Hindlimb muscle (tissue), 1 donor: ENCODE measurements around the gene HOXD12. TPM values are rescaled to one million over a fixed set of nuclear protein-coding genes. Genes with fewer than 3 reads are reported as not detected.

Experiments
- DNase-seq: peaks from one replicate; pipeline ENCODE4 v3.0.0-alpha.2; 2013
- polyA plus RNA-seq: library from polyadenylated mRNA; unstranded; fragments of 120-200 nt; gene quantifications from one replicate; pipeline ENCODE4 v1.2.1, GENCODE V29; 2013; ENCODE audit not compliant: insufficient read length

The HOXD12 gene
- polyA plus RNA-seq, 1 donor = not detected

DNA sequence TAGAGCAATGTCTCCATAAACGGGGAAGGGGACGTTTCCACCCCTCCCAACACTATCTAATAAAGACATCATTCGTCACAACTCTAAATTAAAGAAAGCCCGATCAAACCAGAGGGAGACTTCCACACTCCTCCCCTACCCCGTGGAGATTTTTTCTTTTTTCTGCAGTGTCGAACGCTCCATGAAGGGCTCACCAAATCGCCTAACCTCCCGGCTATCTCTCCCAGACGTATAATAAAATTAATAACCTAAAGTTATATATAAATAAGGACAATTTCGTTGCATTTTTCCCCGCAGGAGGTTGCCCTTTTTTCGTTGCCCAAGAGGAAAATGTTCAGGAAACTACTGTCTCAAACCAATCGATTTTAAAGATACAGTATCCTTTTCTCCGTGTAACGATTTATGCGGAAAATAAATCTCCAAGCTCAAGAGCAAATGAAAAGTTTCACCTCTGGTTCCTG, 18.2 kb upstream of the HOXD12 start:
- DNase-seq = no peak

DNA sequence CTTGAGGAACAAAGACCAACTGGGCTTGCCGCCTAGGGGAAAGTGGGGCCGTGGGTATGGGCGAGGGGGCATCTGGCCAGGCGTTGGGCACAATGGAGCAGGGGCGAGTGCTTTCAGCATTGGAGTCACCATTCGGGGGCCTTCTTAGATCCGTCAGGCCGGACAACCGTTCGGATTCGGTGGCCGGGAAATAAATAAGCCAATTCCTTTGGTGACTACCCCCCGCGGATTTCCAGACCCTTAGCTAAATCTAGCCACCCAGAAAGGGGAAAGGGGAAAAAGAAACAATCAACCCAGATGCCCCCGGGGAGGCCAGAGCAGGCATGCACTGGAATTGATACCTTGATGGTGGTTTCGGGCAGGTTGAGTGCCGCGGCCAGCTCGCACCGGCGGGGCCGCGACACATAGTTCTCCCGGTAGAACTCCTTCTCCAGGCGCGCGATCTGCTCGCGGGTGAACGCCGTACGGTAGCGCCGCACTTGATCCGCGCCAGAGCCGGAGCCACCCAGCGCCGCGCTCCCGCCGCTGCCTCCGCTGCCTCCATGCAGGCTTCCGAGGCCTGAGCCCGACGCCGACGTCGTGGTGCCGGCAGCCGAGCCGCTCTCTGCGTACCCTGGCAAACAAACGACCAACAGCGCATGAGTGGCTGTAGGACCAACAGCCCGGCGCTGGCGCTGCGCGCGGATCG, 17.6 kb upstream of the HOXD12 start:
- DNase-seq = no peak

- no peak for DNase-seq
Measured at GRCh38 chr2:176082525-176082823, 17.1 kb upstream of the HOXD12 start.

- no peak for DNase-seq
Measured at GRCh38 chr2:176082824-176083751, 16.5 kb upstream of the HOXD12 start.

DNA sequence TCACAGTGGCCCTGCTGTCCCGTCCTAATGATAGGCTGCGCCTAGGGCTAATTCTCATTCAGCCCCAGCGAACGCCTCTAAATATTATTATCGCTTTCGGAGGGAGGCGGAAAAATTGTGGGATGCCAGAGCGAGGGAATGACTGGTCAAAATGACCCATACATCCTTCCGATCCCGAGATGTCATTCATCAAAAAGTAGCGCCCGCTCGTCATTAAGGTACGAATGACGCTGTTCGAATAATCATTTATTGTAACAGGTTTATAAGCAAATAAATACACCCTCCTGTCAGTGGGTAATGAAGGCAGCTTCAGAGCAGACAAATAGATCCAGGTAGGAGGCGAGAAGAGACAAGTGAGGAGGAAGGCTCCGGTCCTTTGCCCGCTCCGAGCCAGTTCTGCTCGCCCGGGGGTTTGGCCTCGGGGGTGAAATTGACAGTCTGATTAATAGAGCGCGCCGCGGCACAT, 15.8 kb upstream of the HOXD12 start, which contains the start of gene EVX2:
EVX2 (minus strand) TSS at position 167 of the 466 bp plus-strand sequence. CDS start 186 bp downstream, outside the sequence.
- DNase-seq = no peak

GRCh38 chr2:176084611-176085119, 14.9 kb upstream of the HOXD12 start:
- no peak for DNase-seq

DNA sequence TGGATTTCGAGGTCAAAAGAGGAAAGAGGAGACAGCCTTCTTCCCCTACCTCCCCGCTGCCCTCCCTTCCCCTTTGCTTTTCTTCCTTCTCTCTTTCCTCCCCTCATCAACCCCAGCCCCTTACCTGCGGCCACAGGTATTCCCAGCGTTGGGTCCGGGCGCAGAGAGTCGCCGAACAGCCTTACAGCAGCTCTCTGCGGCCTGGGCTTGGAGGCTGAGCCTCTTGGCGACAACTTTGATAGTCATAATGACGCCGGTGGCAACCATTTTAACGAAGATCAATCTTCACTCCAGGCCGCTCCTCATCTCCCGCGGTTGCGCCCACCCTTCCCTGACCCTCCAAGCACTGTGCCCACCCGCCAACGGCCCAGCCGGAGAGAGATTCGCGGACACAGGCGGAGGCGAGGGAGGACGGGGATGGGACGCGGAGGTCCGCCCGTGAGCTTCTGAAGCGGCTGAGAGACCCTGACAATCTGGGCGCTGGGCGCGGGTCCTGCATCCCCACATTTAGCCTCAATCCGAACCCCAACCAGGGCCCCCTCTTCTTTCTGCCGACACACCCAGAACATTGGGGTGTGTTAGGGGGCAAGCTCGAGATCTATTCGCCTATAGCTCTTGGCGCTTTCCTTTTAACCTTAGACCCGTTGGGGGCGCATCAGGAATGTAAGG, 14.3 kb upstream of the HOXD12 start:
- DNase-seq = no peak

- DNase-seq = no peak
Measured at GRCh38 chr2:176085861-176086771, 13.5 kb upstream of the HOXD12 start.

GRCh38 chr2:176087330-176088047, 12.1 kb upstream of the HOXD12 start:
- DNase-seq = no peak

GRCh38 chr2:176088048-176088936, 11.3 kb upstream of the HOXD12 start:
- DNase-seq = no peak

DNA sequence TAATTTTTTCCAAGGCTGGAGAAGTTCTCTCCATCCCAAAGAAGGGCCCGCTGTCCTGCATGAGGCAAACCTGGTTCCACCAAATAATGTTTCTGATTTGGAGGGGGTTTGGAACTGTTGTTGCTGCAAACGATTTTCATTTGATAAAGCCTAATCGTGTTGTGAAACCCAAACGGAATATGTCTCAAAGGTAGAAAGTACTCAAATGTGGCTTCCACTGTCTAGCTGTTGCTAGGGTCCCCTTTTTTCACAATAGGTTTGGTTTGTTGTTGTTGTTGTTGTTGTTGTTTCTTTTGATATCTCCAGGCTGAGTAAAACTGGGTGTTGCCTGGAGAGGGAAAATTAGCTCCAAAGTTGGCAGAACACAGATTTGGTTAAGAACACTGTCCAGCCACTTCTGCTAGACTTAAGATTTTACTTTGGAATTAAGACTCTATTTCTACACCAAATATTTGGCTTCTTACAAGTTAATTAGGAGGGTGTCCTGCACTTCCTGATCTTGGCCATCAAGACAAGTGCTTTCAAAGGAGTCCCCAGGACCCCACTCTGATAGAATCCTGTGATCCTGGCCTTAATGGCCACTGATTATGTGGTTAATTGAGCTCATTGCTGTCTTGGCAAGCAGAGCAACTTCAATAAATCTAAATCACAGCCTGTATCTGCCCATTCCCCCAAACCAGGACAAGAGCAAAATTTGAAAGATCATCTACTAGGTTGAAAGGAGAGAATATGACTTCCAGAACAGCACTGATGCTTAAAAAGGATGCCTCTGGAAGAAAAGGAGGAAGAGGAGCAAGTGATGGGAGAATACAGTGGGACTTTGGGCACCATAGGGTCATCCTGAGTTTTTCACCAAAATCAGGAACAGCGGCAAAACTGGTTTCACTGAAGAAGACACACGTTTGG, 10.4 kb upstream of the HOXD12 start:
- DNase-seq = no peak

DNA sequence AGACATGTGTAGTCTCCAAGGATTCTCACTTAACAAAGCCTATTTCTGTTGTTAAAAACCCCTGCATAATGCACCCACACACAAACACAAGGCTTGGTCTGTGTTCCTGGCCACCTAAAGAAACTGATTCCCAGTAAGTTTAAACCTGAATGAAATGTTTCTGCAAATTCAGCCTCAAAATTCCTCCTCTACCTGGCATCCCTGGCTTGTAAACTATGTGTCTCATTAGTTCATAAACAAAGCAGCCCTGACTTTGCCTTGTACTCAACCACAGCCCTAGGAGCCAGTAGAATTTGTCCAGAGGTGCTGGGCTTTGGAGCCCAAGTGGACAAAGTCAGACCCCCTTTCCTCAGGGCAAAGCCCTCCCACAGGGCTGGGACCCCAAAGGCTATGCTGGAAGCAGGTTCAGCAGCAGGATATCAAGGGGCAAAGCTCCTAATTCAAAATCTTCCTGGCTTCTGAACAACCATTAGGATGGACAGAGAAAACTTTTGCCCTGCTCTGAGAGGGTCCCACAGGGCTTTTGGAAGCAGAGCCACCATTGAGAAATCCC, 9.7 kb upstream of the HOXD12 start:
- no peak for DNase-seq

DNA sequence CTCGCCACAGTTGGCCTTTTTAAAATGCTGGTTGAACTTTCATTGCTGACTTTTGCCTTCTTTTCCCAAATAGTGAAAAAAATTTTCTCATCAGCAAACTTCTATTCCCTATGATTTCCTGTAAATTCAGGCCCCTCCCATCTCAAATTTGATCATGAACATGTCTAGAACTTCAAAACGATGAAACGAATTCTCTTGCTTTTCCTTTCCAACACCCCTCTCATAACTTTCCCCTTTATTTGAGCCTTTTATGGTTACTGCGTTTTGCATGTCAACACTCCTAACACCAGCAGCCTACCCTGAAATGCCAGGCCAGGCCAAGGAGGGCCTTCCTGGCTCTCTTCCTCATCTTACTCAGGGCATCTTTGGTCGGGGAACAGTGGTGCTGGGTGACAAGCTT, 8.7 kb upstream of the HOXD12 start:
- DNase-seq = no peak

DNA sequence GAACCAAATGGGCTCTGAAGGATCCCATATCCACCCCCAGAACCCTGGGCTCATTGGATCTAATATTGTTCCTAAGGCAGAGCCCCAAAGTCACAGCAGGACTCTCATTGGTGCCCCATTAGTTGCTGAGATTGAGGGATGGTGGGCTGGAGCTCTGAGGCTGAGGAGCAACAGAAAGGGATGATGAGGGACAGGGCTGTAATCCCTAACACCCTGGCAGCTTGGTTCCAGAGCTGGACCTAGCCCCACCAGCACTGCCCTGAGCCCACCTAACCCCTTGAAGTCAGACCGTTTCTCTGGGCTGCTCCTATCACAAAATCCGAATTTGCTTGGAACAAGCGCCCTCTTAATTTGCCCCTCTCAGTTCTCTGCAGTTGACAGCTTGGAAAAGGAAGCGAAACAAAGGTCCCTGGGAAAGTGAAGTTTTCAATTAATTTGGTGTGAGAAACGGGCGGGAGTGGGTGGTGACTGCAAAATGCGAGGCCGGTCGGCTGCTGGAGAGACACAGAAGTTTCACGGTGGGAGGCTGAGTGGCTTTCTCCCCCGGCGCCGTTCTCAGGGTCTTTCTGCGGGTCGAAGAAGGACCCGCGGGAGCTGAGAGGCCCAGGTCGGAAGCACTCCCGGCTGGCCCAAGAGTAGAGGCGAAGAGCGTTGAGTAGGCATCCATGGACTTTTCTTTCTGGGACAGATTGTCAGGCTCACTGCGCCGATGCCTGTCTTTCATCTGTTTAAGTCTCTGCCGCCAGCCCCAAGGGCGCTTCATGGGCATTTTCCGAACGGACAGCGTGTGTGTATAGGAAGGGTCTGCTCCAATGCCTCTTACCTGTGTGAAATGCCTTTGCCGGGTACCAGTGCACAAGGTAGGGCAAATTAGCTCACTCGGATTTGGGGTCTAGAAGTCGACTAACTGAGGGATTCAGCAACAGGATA, 8.0 kb upstream of the HOXD12 start:
- no peak for DNase-seq

DNA sequence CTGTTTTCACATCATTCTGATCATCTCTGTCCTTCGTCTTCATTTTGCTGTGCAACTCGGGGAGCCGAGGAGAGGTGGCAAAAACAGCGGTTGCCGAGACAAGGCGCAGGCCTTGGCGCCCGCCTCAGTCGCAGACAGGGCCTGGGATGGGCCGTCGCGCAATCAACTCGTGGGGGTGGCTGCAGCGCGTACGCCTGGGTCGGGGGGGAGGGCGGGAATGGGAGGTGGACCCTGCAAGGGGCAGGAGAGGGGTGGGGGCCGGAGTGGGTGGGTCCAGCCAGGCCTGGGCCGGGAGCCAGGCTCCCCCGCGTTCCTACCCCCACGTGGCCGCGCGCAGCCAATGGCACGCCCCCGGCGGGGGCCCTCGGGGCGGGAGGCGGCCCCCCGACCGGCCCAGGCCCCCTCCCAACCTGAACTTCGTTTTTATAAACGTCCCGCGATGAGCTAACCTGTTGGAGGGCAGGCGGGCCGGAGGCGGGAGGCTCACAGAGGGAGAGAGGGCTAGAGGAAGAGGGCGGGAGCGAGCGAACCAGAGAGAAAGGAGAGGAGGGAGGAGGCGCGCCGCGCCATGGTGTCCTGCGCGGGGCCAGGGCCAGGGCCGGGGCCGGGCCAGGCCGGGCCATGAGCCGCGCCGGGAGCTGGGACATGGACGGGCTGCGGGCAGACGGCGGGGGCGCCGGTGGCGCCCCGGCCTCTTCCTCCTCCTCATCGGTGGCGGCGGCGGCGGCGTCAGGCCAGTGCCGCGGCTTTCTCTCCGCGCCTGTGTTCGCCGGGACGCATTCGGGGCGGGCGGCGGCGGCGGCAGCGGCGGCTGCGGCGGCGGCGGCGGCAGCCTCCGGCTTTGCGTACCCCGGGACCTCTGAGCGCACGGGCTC, 7.1 kb upstream of the HOXD12 start, which contains the start of gene HOXD13:
HOXD13 (plus strand) TSS at position 452 of the 875 bp plus-strand sequence; CDS start at position 622, 170 bp downstream.
- DNase-seq = no peak
